Measurements from ENCODE around the gene SMIM27. TPM values are rescaled to one million over a fixed set of nuclear protein-coding genes. Genes with fewer than 3 reads are reported as not detected.
"Not testable (repeated sequence)": the region's sequence is repeated elsewhere in the genome, so short reads cannot be mapped to it uniquely, and the experiment has no call there.

Gene SMIM27
- total and polyA plus RNA-seq, 2 experiments from 2014 or later = 3.4 to 24.4 TPM

DNA sequence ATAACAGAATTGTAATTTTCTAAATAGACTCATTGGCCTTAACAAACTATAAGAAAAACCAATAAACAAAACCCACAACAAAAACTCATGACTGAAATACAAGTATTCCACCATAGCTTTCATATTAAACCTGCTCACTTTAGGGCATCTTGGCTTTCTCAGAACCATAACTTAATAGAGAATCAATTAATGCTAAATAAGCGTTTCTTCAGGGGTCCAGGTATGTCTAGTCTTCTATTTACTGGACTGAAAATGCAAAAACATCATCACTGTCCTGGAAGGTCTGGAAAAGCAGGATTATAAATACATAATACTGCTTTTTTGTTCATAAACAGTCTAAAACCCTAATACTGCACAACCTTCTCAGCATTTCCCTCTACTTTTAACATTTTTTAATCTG lies 6.2 kb upstream of the SMIM27 start:
- TF ChIP-seq EZH2 (IDR thresholded peaks at IDR 0.05; ENCODE audit: borderline replicate concordance) = no peak
- TF ChIP-seq, protein P1, sequence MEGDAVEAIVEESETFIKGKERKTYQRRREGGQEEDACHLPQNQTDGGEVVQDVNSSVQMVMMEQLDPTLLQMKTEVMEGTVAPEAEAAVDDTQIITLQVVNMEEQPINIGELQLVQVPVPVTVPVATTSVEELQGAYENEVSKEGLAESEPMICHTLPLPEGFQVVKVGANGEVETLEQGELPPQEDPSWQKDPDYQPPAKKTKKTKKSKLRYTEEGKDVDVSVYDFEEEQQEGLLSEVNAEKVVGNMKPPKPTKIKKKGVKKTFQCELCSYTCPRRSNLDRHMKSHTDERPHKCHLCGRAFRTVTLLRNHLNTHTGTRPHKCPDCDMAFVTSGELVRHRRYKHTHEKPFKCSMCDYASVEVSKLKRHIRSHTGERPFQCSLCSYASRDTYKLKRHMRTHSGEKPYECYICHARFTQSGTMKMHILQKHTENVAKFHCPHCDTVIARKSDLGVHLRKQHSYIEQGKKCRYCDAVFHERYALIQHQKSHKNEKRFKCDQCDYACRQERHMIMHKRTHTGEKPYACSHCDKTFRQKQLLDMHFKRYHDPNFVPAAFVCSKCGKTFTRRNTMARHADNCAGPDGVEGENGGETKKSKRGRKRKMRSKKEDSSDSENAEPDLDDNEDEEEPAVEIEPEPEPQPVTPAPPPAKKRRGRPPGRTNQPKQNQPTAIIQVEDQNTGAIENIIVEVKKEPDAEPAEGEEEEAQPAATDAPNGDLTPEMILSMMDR (IDR thresholded peaks at IDR 0.05; ENCODE audit: poor library complexity) = no peak
- no peak for TF ChIP-seq EZH2phosphoT487 (IDR thresholded peaks at IDR 0.05; ENCODE audit: low read depth, severe bottlenecking, unreplicated experiment)
- Histone ChIP-seq H3K27me3 (no peaks in the 10 kb centered on the region), H3K4me3 (no peak overlapping the region), H3K4me2 (no peak overlapping the region), H3K79me2 (peaks cover 95% of the 10 kb centered on the region), H3K9me2 (replicated peaks; ENCODE audit: insufficient read depth) (no peaks in the 10 kb centered on the region), H3K9me3 (ENCODE audit: low read depth) (no peaks in the 10 kb centered on the region), H3K36me3 (replicated peaks; ENCODE audit: insufficient read depth, low read depth) (peaks cover 3% of the 10 kb centered on the region), H3K27ac (no peak overlapping the region), H3K4me1 (ENCODE audit: insufficient read depth) (peaks cover 10% of the 10 kb centered on the region), H2AFZ (no peak overlapping the region), H4K20me1 (ENCODE audit: insufficient read depth, poor library complexity, severe bottlenecking) (peaks cover 69% of the 10 kb centered on the region)
- WGBS (ENCODE audit: low lambda C conversion rate, missing lambda C conversion rate) = 100% methylated on average over 1 of the region's 1 CpG
- DNase-seq (ENCODE audit: low spot score) = no peak

DNA sequence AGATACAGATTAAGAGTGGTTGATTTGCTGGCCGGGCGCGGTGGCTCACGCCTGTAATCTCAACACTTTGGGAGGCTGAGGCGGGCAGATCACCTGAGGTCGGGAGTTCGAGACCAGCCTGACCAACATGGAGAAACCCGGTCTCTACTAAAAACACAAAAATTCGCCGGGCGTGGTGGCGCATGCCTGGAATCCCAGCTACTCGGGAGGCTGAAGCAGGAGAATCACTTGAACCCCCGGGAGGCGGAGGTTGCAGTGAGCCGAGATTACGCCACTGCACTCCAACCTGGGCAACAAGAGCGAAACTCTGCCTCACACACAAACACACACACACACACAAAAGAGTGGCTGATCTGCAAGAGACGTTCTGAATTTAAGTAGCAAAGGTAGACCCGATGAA lies 3.9 kb upstream of the SMIM27 start:
- Histone ChIP-seq H3K4me1 (ENCODE audit: insufficient read depth) (peaks cover 10% of the 10 kb centered on the region), H3K79me2 (peaks cover 75% of the 10 kb centered on the region), H4K20me1 (ENCODE audit: insufficient read depth, poor library complexity, severe bottlenecking) (peaks cover 62% of the 10 kb centered on the region)
- not testable (repeated sequence) for H3K4me3 ChIP-seq; H3K9me2 ChIP-seq (replicated peaks; ENCODE audit: insufficient read depth); H3K9me3 ChIP-seq (ENCODE audit: low read depth); H3K36me3 ChIP-seq (replicated peaks; ENCODE audit: insufficient read depth, low read depth); H3K27me3 ChIP-seq; H3K27ac ChIP-seq; H3K4me2 ChIP-seq; H2AFZ ChIP-seq; DNase-seq (ENCODE audit: low spot score)
- 97% methylated on average over 20 of the region's 20 CpGs for WGBS (ENCODE audit: low lambda C conversion rate, missing lambda C conversion rate)

DNA sequence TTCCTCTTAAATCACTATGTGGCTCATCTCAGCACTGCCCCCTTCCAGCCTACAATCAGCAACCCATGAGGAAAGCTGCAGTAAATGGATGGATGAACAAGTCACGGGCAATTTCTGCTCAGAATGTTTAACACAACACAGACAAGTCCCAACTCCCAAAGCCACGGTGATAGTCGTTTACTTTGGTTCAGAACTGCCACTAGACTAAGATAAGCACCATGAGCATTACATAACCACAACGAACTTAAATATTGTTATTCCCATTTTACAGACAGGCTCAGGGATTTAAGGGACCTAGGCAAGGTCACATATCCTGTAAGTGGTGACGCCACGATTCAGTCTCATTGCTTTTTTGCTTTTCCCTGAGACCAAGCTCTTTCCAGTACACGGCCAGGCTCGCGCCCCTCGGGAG lies 2.0 kb upstream of the SMIM27 start:
- H3K9me3 ChIP-seq (ENCODE audit: low read depth) = no peaks in the 10 kb centered on the region
- TF ChIP-seq, protein P1 (IDR thresholded peaks at IDR 0.05; ENCODE audit: poor library complexity) = no peak
- no peak for TF ChIP-seq EZH2 (IDR thresholded peaks at IDR 0.05; ENCODE audit: borderline replicate concordance)
- no peak for TF ChIP-seq EZH2phosphoT487 (IDR thresholded peaks at IDR 0.05; ENCODE audit: low read depth, severe bottlenecking, unreplicated experiment)
- peaks cover 17% of the 10 kb centered on the region for H3K4me1 ChIP-seq (ENCODE audit: insufficient read depth)
- peak overlapping the region; percentile 30 for H2AFZ ChIP-seq
- H3K4me2 ChIP-seq = peak overlapping the region; percentile 76
- 1% methylated on average over 10 of the region's 10 CpGs for WGBS (ENCODE audit: low lambda C conversion rate, missing lambda C conversion rate)
- DNase-seq (ENCODE audit: low spot score) = peak; percentile 46
- peaks cover 44% of the 10 kb centered on the region for H4K20me1 ChIP-seq (ENCODE audit: insufficient read depth, poor library complexity, severe bottlenecking)
- peak overlapping the region; percentile 66 for H3K4me3 ChIP-seq
- H3K27ac ChIP-seq = peak overlapping the region; percentile 87
- H3K9me2 ChIP-seq (replicated peaks; ENCODE audit: insufficient read depth) = no peaks in the 10 kb centered on the region
- H3K36me3 ChIP-seq (replicated peaks; ENCODE audit: insufficient read depth, low read depth) = no peaks in the 10 kb centered on the region
- no peaks in the 10 kb centered on the region for H3K27me3 ChIP-seq
- peaks cover 67% of the 10 kb centered on the region for H3K79me2 ChIP-seq

DNA sequence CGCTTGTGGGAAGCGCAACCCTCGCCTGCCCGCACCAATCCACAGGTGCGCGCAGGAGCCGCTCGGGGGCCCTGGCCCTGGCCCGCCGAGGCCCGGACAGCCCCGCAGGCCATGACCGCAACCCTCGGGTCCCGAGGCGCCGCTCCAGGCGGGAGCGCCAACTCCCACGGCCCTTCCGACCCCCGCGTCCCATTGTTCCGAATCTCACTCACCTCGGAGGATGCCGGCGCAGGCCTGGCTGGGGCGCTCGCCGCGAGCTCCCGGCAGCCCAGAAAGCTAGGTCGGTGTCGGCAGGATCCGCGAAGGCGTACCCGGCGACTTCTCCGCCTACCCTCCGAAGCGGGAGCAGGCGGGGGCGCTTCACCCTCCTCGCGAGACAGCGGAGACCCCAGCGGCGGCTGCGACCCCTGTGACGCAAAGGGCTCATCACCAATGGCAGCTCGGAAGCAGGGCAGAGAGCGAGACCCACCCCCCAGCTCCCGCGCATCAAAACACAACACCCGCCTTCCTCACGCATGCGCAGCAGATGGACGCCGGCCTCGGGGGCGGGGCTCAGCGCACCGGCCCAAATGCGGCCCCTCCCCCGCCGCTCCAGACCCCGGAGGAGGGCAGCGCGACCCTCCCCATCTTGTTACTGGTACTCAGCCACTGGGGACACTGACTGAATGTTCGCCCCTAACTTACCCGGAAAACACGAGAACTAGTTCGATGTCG lies 1.4 kb upstream of the SMIM27 start:
- peak; percentile 96 for DNase-seq (ENCODE audit: low spot score)
- peak overlapping the region; percentile 66 for H3K4me3 ChIP-seq
- H3K9me2 ChIP-seq (replicated peaks; ENCODE audit: insufficient read depth) = no peaks in the 10 kb centered on the region
- H2AFZ ChIP-seq = peak overlapping the region; percentile 30
- H3K27me3 ChIP-seq = no peaks in the 10 kb centered on the region
- H3K4me2 ChIP-seq = peak overlapping the region; percentile 76
- peak overlapping the region; percentile 100 for H3K27ac ChIP-seq
- under 1% methylated on average over 70 of the region's 75 CpGs for WGBS (ENCODE audit: low lambda C conversion rate, missing lambda C conversion rate)
- H3K79me2 ChIP-seq = peaks cover 67% of the 10 kb centered on the region
- TF ChIP-seq, protein P1 (IDR thresholded peaks at IDR 0.05; ENCODE audit: poor library complexity) = peak; percentile 17
- no peak for TF ChIP-seq EZH2 (IDR thresholded peaks at IDR 0.05; ENCODE audit: borderline replicate concordance)
- H4K20me1 ChIP-seq (ENCODE audit: insufficient read depth, poor library complexity, severe bottlenecking) = peaks cover 40% of the 10 kb centered on the region
- H3K36me3 ChIP-seq (replicated peaks; ENCODE audit: insufficient read depth, low read depth) = no peaks in the 10 kb centered on the region
- no peaks in the 10 kb centered on the region for H3K9me3 ChIP-seq (ENCODE audit: low read depth)
- H3K4me1 ChIP-seq (ENCODE audit: insufficient read depth) = peaks cover 17% of the 10 kb centered on the region
